AG04450 (cell line): ENCODE results near the gene GALR1. TPM values are rescaled to one million over a fixed set of nuclear protein-coding genes. Genes with fewer than 3 reads are reported as not detected.
A peak's percentile ranks its signal among the peaks of the same experiment; 100 is the strongest.

Experiments used
- CTCF ChIA-PET: fragments of 300-600, 350-600 bp; formaldehyde crosslinking; extraction: SDS; loops from one replicate; lab custom pipeline; 2022; ENCODE audit warnings: antibody characterized with exemption, inconsistent platforms; lab: Charles Lee
- POLR2A ChIA-PET: fragments of 350-600 bp; formaldehyde crosslinking; extraction: SDS; loops from one replicate; lab custom pipeline; 2021; ENCODE audit warnings: antibody characterized with exemption, inconsistent platforms; lab: Yijun Ruan, JAX
- DNase-seq: peaks from one replicate; pipeline ENCODE4 v3.0.0-alpha.2; 2011; ENCODE audit warnings: low read depth, low spot score
- H3K27ac ChIP-seq: one replicate; pipeline ENCODE4 v1.5.1; 2012; ENCODE audit warnings: low read depth, low read length, control low read depth
- H3K27me3 ChIP-seq: one replicate; pipeline ENCODE4 v1.6.0; 2012; ENCODE audit warnings: low read length; ENCODE audit not compliant: control insufficient read depth, insufficient read depth
- H3K4me3 ChIP-seq: 2 replicates; pipeline ENCODE4 v1.5.1; 2011; ENCODE audit warnings: mild to moderate bottlenecking, low read depth, low read length, control low read depth
- H3K9me3 ChIP-seq: 2 replicates; pipeline ENCODE4 v1.5.1; 2012; ENCODE audit warnings: low read length; ENCODE audit not compliant: control insufficient read depth, insufficient read depth
- polyA plus RNA-seq: library from polyadenylated mRNA; depleted of rRNA; stranded (reverse); fragments of >200 nt; gene quantifications from 2 replicates; pipeline ENCODE4 v1.2.3, GENCODE V29; 2011
- TF ChIP-seq, protein P1 (sequence below): IDR thresholded peaks from 2 replicates; pipeline ENCODE4 v1.5.1; 2011; ENCODE audit warnings: low read depth, low read length, control low read depth, inconsistent platforms

The GALR1 gene
- polyA plus RNA-seq, 1 experiment = not detected

DNA sequence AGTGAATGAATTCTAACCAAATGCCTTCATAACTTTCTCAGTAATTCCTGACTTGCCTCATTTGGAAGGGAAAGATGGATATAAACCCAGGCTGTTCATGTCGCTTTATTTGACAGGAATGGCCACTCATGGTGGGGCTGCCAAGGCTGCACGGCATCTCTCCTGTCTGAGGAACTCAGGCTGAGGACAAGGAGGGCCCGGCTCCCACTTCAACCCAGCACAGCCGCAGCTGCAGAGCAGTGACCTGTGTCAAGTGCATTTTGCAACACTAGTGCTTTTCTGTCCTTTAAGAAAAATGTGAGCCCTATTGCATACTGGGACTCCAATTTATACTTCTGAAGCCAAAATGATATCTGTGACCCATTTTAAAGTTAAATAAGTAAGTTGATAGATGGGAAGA is 45.8 kb upstream of the GALR1 start:
- DNase-seq = no peak
- ChIA-PET CTCF (interaction anchor here (1.9 kb wide), 1 partner anchor 8 kb away, joined by 10 read pairs; no protein-coding TSS in a partner anchor), POLR2A (no interaction called here)
- peaks cover 6% of the 10 kb centered on the region; the same call in 1 of the 2 replicates for H3K9me3 ChIP-seq
- H3K27ac ChIP-seq = no peak overlapping the region
- TF ChIP-seq, protein P1, sequence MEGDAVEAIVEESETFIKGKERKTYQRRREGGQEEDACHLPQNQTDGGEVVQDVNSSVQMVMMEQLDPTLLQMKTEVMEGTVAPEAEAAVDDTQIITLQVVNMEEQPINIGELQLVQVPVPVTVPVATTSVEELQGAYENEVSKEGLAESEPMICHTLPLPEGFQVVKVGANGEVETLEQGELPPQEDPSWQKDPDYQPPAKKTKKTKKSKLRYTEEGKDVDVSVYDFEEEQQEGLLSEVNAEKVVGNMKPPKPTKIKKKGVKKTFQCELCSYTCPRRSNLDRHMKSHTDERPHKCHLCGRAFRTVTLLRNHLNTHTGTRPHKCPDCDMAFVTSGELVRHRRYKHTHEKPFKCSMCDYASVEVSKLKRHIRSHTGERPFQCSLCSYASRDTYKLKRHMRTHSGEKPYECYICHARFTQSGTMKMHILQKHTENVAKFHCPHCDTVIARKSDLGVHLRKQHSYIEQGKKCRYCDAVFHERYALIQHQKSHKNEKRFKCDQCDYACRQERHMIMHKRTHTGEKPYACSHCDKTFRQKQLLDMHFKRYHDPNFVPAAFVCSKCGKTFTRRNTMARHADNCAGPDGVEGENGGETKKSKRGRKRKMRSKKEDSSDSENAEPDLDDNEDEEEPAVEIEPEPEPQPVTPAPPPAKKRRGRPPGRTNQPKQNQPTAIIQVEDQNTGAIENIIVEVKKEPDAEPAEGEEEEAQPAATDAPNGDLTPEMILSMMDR = no peak
- no peaks in the 10 kb centered on the region for H3K27me3 ChIP-seq
- no peak overlapping the region for H3K4me3 ChIP-seq

DNA sequence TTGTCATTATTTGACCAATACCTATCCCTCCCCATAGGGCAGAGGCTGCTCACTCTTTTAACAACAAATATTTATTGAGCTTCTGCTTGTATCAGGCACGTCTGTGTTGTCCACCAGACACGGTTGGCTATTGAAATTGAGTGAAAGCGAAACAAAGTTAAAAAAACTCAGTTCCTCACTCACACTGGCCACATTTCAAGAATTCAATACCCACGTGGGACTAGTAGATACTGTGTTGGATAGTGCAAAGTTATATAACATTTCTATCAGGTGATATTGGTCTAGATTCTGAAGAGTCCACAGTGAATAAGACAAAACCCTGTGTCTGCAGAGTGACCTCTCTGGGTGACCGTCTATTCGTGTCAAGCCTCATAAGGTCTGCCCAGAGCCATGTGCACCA is 43.9 kb upstream of the GALR1 start:
- DNase-seq = no peak
- TF ChIP-seq, protein P1 = no peak
- peaks cover 6% of the 10 kb centered on the region; the same call in 1 of the 2 replicates for H3K9me3 ChIP-seq
- no peak overlapping the region for H3K27ac ChIP-seq
- H3K27me3 ChIP-seq = no peaks in the 10 kb centered on the region
- H3K4me3 ChIP-seq = no peak overlapping the region
- POLR2A ChIA-PET = interaction anchor here (1.6 kb wide), 1 partner anchor 98 kb away, joined by 3 read pairs; no protein-coding TSS in a partner anchor
- CTCF ChIA-PET = no interaction called here

DNA sequence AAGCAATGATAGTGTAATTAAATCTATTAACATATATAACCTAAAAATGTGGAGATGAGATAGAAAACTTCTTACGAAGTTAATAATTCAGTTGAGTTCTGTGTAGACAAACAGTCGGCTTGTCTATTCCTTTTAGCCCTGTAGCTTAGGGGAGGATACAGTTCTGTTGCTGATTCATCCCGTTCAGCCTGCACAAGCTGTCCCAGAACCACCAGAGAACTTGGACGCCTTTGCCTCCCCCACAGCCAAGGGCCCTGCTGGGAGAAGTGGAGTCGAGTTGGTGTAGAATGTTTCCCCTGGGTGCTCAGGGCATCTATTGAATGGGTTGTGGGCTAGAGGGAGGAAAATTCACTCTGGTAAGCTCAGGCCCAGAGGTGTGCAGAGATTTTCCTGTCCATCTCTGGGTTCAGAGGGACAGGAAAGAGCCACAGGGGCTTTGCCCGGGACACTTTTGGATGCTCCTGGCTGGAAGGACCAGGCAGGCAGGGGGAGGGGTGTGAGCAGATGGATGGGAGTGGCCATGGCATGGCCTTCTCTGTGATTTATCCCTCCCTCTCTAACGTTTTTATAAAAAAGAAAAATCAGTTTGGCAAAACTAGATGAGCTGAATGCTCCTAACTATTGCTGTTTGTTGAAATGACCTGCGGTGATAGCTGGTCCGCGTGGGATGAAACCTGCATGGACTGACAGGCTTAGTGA is 42.8 kb upstream of the GALR1 start:
- no peak overlapping the region for H3K27ac ChIP-seq
- DNase-seq = peak; percentile 13
- CTCF ChIA-PET = interaction anchor here (1.0 to 2.6 kb wide), 9 partner anchors 15 to 223 kb away, joined by 3 to 13 read pairs (median 4); partner anchors contain the start of gene MBP
- no peaks in the 10 kb centered on the region for H3K27me3 ChIP-seq
- POLR2A ChIA-PET = interaction anchor here (0.9 to 1.6 kb wide), 2 partner anchors 97 to 99 kb away, joined by 3 to 4 read pairs; no protein-coding TSS in a partner anchor
- H3K9me3 ChIP-seq = peaks cover 6% of the 10 kb centered on the region; the same call in 1 of the 2 replicates
- TF ChIP-seq, protein P1 = no peak
- H3K4me3 ChIP-seq = no peak overlapping the region

DNA sequence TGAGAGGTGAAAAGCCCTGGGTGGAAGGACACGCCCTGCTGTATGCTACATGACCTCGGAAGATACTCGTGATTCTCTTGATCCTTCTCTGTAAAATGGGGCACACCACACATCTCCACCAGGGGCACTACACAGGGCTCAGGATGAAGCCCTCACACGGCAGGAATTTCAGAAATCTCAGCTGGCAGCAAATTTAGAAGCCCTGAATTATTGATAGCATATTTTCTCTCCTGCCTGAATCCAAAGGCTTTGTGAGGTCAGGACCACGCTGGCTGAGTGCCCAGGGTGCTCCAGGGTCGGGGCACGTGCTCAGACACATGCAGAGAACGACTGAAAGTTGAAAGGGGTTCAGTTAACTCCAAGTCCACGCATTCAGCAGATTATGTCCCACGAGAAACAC is 42.1 kb upstream of the GALR1 start:
- Histone ChIP-seq H3K27ac (peak overlapping the region; percentile 11), H3K9me3 (peaks cover 6% of the 10 kb centered on the region; the same call in 1 of the 2 replicates), H3K27me3 (no peaks in the 10 kb centered on the region), H3K4me3 (no peak overlapping the region)
- peak; percentile 27 for DNase-seq
- CTCF ChIA-PET = interaction anchor here (0.5 to 2.6 kb wide), 11 partner anchors 15 to 287 kb away, joined by 3 to 13 read pairs (median 3); partner anchors contain the start of gene MBP
- POLR2A ChIA-PET = interaction anchor here (0.9 to 1.6 kb wide), 2 partner anchors 98 to 100 kb away, joined by 3 to 4 read pairs; no protein-coding TSS in a partner anchor
- TF ChIP-seq, protein P1 = peak; percentile 71

DNA sequence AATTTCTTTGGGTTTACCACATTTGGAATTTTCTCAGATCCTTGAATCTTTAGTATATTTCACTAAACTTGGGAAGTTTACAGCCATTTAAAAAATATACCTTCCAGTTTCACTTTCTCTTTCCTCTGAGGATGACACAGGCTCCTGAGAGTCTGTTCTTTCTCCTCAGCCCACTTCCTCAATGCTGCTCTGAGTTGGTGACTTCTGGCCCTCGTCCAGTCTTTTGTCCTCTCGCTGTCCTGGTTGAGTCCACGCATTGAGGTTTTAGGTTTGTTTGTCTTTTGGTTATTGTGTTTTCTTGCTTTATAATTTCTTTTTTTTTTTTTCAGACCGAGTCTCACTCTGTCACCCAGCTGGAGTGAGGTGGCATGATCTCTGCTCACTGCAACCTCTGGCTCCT is 40.7 kb upstream of the GALR1 start:
- TF ChIP-seq, protein P1 = no peak
- CTCF ChIA-PET = interaction anchor here (0.7 to 5.1 kb wide), 6 partner anchors 11 to 286 kb away, joined by 3 to 104 read pairs (median 8); no protein-coding TSS in a partner anchor
- no peak for DNase-seq
- Histone ChIP-seq H3K4me3 (no peak overlapping the region), H3K27me3 (no peaks in the 10 kb centered on the region), H3K9me3 (peaks cover 6% of the 10 kb centered on the region; the same call in 1 of the 2 replicates), H3K27ac (peak overlapping the region; percentile 52)
- POLR2A ChIA-PET = no interaction called here
